GM12865 (cell line): ENCODE data around the gene TMTC2.

Experiments used
- DNase-seq: peaks from one replicate; pipeline ENCODE4 v3.0.0; 2010; ENCODE audit warnings: low read depth
- H3K4me3 ChIP-seq: 2 replicates; pipeline ENCODE4 v1.5.1; 2011; ENCODE audit warnings: mild to moderate bottlenecking, low read depth, low read length, control low read depth
- TF ChIP-seq, protein P1 (sequence below): IDR thresholded peaks from 2 replicates; pipeline ENCODE4 v1.5.1; 2011; ENCODE audit warnings: low read length, control low read depth, low read depth, inconsistent platforms; ENCODE audit not compliant: insufficient read depth; ENCODE audit errors: missing control alignments

Gene TMTC2

GRCh38 chr12:83016991-83017390, 330.3 kb downstream of the TMTC2 start:
- no peak overlapping the region for H3K4me3 ChIP-seq
- TF ChIP-seq, protein P1, sequence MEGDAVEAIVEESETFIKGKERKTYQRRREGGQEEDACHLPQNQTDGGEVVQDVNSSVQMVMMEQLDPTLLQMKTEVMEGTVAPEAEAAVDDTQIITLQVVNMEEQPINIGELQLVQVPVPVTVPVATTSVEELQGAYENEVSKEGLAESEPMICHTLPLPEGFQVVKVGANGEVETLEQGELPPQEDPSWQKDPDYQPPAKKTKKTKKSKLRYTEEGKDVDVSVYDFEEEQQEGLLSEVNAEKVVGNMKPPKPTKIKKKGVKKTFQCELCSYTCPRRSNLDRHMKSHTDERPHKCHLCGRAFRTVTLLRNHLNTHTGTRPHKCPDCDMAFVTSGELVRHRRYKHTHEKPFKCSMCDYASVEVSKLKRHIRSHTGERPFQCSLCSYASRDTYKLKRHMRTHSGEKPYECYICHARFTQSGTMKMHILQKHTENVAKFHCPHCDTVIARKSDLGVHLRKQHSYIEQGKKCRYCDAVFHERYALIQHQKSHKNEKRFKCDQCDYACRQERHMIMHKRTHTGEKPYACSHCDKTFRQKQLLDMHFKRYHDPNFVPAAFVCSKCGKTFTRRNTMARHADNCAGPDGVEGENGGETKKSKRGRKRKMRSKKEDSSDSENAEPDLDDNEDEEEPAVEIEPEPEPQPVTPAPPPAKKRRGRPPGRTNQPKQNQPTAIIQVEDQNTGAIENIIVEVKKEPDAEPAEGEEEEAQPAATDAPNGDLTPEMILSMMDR, result no peak
- DNase-seq, result no peak

DNA sequence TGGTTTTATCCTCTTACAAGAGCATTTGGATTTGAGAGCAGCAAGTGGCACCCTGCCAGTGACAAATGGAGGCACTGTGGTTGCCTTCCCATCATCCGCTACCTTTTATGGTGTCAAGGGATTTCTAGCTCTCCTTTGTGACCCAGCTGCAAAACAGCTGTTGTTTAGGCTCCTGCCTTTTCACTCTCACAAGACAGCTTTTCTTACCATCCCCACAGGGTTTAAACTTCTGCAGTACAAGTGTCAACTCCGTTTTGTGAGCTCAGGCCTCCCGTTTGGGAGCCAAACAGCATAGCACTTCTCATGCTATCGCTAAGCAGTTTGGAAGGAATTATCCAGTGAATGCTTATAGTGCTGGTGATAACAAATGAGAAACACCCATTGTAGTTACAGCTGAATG, 331.4 kb downstream of the TMTC2 start:
- no peak for DNase-seq
- H3K4me3 ChIP-seq, result no peak overlapping the region
- TF ChIP-seq, protein P1, result no peak

DNA sequence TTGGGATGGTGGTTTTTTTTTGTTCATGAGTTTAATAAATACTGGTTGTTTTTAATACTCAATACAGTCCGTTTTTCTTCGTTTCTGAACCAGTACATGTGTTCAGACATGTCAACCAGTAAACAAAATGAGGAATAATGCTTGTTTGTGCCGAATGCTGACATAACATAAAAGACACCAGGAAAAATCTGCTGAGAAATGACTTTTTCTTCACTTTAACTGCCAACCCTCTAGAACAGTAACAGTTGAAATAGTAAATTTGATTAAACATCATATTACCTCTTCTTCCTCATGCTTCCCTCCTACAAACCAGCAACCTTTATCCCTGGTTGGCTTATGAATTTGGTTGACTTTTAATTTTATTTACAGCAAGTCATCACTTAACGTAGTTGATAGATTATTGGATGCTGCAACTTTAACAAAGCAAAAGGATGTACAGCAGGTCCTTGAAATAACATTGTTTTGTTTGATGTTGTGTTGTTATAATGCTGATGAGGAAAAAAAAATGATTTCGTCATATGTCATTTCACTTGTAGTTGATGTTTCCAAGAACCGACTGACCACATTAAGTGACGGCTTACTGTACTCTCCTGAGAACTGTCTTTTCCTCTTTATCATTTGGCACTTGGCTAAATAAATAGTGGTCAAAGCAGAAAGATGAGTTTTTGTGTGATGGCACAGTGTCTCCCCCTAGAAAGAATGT, 340.5 kb downstream of the TMTC2 start:
- DNase-seq, result no peak
- TF ChIP-seq, protein P1, result no peak
- H3K4me3 ChIP-seq, result no peak overlapping the region

GRCh38 chr12:83031196-83031595, 344.5 kb downstream of the TMTC2 start:
- no peak for DNase-seq
- H3K4me3 ChIP-seq, result no peak overlapping the region
- TF ChIP-seq, protein P1, result no peak

- TF ChIP-seq, protein P1, result no peak
- H3K4me3 ChIP-seq, result no peak overlapping the region
- DNase-seq, result no peak
Observed at GRCh38 chr12:83036847-83037246, 350.1 kb downstream of the TMTC2 start.

- no peak for DNase-seq
- TF ChIP-seq, protein P1, result no peak
- no peak overlapping the region for H3K4me3 ChIP-seq
Observed at GRCh38 chr12:83039413-83039812, 352.7 kb downstream of the TMTC2 start.

- DNase-seq, result no peak
- TF ChIP-seq, protein P1, result no peak
Observed at GRCh38 chr12:83040339-83040738, 353.6 kb downstream of the TMTC2 start.

More at GRCh38 chr12:83040339-83040738, 353.6 kb downstream of the TMTC2 start:
- H3K4me3 ChIP-seq, result no peak overlapping the region
